GM19324 (cell line): ENCODE data around the gene PCDHGA3.
"Not testable (repeated sequence)": the region's sequence is repeated elsewhere in the genome, so short reads cannot be mapped to it uniquely, and the experiment has no call there.

Source experiments
- ATAC-seq: cut with Tn5 transposase; IDR thresholded peaks from one replicate; pipeline ENCODE4 v1.9.1; 2021; ENCODE audit warnings: mild to moderate bottlenecking, moderate library complexity; ENCODE audit not compliant: unreplicated experiment, low FRiP score

Gene PCDHGA3

DNA sequence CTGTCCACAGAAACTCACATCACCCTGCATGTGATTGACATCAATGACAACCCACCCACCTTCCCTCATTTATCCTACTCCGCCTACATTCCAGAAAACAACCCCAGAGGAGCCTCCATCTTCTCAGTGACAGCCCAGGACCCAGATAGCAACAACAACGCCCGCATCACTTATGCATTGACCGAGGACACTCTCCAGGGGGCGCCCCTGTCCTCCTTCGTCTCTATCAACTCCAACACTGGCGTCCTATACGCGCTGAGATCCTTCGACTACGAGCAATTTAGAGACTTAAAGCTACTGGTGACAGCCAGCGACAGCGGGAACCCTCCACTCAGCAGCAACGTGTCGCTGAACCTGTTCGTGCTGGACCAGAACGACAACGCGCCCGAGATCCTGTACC, 1.7 kb downstream of the PCDHGA3 start:
- no peak for ATAC-seq

DNA sequence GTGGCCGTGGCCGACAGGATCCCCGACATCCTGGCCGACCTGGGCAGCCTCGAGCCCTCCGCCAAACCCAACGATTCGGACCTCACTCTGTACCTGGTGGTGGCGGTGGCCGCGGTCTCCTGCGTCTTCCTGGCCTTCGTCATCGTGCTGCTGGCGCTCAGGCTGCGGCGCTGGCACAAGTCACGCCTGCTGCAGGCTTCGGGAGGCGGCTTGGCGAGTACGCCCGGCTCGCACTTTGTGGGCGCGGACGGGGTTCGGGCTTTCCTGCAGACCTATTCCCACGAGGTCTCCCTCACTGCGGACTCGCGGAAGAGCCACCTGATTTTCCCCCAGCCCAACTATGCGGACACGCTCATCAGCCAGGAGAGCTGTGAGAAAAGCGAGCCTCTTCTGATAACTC, 2.4 kb downstream of the PCDHGA3 start:
- not testable (repeated sequence) for ATAC-seq

DNA sequence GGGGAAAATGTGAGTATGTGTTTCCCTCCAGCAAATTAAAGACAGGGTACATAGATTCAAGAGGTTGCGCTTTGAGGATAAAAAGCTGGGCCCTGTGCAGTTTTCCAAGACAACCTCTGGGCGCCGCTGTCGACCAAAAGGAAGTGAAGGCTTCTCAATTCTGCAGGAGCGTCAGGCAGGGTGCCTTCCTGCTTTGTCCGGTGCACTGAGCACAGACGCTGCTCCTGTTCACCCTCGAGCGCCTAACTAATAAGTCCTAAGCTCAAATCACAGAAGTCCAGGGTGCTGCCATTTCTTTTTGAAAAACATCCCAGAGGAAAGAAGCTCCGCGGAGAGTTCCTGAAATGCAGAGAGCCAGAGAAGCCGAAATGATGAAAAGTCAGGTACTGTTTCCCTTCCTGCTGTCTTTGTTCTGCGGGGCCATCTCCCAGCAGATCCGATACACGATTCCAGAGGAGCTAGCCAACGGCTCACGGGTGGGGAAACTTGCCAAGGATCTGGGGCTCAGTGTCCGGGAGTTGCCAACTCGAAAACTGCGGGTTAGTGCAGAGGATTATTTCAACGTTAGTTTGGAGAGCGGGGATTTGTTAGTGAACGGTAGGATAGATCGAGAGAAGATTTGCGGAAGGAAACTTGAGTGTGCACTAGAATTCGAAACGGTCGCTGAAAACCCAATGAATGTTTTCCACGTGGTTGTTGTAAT, 6.4 kb downstream of the PCDHGA3 start, which contains the start of gene PCDHGB1:
PCDHGB1 (plus strand) TSS at position 183 of the 703 bp plus-strand sequence; CDS start at position 345, 162 bp downstream.
- no peak for ATAC-seq

DNA sequence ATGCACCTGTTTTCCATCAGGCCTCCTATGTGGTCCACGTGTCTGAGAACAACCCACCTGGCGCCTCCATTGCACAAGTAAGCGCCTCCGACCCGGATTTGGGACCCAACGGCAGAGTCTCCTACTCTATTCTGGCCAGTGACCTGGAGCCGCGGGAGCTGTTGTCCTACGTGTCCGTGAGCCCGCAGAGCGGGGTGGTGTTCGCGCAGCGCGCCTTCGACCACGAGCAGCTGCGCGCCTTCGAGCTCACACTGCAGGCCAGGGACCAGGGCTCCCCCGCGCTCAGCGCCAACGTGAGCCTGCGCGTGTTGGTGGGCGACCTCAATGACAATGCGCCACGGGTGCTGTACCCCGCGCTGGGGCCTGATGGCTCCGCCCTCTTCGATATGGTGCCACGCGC, 8.0 kb downstream of the PCDHGA3 start:
- ATAC-seq: no peak

DNA sequence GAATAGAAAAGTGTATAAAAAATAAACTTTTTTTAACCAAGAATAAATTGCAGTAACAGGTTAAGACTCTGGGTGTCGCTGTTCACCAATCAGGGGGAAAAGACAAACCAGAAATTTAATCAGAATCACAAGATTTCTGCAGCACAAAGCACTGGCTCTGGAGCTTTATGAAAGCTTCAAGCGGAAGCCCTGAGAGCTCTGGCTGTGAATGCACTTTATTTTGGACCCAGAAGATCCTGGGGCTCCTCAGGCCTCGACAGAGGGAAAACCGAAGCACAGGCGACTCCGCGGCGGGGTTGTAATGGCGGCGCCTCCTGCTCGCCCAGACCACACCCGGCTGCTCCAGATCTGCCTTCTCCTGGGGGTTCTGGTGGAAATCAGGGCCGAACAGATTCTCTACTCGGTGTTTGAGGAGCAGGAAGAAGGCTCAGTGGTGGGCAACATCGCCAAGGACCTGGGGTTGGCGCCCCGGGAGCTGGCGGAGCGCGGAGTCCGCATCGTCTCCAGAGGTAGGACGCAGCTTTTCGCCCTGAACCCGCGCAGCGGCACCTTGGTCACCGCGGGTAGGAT, 11.4 kb downstream of the PCDHGA3 start, which contains the start of gene PCDHGA4:
PCDHGA4 (plus strand) TSS at position 122 of the 570 bp plus-strand sequence; CDS start at position 209, 87 bp downstream.
- ATAC-seq: no peak

DNA sequence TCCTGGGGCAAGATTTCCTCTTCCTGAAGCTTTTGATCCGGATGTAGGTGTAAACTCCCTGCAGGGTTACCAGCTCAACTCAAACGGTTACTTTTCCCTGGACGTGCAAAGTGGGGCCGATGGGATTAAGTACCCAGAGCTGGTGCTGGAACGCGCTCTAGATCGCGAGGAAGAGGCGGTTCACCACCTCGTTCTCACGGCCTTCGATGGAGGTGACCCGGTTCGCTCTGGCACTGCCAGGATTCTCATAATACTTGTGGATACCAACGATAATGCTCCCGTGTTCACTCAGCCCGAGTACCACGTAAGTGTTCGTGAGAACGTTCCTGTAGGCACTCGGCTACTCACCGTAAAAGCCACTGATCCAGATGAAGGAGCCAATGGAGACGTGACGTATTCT, 12.0 kb downstream of the PCDHGA3 start:
- ATAC-seq: no peak

DNA sequence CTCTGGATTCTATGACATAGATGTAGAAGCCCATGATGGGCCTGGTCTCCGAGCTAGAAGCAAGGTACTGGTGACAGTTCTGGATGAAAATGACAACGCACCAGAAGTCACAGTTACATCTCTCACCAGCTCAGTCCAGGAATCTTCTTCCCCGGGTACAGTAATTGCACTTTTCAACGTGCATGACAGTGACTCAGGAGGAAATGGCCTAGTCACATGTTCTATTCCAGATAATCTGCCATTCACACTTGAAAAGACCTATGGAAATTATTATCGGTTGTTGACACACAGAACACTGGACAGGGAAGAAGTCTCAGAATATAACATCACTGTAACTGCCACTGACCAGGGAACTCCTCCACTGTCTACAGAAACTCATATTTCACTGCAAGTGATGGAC, 12.5 kb downstream of the PCDHGA3 start:
- ATAC-seq: no peak

DNA sequence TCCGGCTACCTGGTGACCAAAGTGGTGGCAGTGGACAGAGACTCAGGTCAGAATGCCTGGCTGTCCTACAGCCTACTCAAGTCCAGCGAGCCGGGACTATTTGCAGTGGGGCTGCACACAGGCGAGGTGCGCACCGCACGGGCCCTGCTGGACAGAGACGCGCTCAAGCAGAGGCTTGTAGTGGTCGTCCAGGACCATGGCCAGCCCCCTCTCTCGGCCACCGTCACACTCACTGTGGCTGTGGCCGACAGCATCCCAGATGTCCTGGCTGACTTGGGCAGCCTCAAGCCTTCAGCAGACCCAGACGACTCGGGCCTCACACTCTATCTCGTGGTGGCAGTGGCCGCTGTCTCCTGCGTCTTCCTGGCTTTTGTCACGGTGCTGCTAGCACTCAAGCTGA, 13.3 kb downstream of the PCDHGA3 start:
- no peak for ATAC-seq

DNA sequence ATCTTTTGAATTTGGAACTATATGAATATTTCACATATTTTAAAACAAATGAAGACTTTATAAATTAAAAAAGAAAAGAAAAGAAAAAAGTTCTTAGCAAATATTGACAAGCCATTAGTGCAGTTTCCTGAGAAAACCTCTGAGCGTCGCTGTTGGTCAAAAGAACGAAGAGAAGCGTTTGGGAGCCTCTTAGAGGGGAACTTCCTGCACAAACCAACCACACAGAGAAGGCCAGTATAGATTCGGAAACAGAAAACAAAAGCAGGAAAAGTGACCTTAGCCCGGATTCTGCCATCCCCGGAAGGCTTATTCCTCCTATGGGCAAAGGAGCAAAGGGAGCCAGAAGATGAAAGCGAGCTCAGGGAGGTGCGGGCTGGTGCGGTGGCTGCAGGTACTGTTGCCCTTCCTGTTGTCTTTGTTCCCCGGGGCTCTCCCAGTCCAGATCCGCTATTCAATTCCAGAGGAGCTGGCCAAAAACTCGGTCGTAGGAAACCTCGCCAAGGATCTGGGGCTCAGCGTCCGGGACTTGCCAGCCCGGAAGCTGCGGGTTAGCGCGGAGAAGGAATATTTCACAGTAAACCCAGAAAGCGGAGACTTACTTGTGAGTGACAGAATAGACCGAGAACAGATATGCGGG, 16.3 kb downstream of the PCDHGA3 start, which contains the start of gene PCDHGB2:
PCDHGB2 (plus strand) TSS at position 205 of the 637 bp plus-strand sequence; CDS start at position 347, 142 bp downstream.
- ATAC-seq: no peak

DNA sequence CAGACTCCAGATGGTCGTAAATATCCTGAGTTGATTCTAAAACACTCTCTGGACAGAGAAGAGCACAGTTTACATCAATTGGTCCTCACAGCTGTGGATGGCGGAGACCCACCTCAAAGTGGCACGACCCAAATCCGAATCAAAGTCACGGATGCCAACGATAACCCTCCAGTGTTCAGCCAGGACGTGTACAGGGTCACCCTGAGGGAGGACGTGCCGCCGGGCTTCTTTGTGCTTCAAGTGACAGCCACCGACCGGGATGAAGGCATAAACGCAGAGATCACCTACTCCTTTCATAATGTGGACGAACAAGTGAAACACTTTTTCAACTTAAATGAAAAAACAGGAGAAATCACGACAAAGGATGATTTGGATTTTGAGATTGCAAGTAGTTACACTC, 17.1 kb downstream of the PCDHGA3 start:
- no peak for ATAC-seq

DNA sequence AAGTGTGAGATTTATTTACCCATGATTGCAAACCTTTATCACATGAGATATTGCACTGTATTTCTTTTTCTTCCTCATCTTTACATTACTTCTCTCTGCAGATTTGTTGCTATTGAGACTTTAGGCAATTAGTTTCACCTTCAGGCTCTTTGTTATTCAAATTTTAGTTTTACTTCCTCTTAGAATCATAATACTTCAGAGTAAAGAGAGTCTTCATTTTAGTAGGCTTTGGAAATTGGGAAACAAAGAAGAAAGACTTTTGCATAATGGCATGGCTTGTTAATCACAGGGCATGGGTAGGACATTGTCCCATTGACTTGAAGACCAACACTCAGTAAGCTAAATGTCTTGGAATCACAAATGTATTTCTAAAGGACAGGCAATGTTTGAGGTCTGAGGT, 19.1 kb downstream of the PCDHGA3 start:
- ATAC-seq: no peak

DNA sequence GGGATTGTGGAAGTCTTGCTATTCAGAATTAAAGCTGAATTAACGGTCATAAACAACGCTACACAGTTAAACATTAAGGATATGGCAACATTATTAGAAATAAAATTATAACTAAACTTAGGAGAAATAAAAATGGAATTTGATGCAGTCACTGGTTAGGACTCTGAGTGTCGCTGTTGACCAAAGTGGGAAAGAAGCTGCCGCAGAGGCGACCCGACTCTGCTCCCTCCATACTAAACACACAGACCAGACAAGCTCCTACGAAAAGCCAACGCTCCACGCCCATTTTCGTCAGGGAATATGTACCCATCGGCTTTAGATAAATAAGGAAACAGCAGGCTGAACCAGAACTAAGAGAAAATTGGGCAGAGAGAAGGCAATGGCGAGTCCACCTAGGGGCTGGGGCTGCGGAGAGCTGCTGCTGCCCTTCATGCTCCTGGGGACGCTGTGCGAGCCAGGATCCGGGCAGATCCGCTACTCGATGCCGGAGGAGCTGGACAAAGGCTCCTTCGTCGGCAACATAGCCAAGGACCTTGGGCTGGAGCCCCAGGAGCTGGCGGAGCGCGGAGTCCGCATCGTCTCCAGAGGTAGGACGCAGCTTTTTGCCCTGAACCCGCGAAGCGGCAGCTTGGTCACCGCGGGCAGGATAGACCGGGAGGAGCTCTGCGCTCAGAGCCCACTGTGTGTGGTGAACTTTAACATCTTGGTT, 20.5 kb downstream of the PCDHGA3 start, which contains the start of gene PCDHGA5:
PCDHGA5 (plus strand) TSS at position 211 of the 709 bp plus-strand sequence; CDS start at position 380, 169 bp downstream.
- no peak for ATAC-seq

DNA sequence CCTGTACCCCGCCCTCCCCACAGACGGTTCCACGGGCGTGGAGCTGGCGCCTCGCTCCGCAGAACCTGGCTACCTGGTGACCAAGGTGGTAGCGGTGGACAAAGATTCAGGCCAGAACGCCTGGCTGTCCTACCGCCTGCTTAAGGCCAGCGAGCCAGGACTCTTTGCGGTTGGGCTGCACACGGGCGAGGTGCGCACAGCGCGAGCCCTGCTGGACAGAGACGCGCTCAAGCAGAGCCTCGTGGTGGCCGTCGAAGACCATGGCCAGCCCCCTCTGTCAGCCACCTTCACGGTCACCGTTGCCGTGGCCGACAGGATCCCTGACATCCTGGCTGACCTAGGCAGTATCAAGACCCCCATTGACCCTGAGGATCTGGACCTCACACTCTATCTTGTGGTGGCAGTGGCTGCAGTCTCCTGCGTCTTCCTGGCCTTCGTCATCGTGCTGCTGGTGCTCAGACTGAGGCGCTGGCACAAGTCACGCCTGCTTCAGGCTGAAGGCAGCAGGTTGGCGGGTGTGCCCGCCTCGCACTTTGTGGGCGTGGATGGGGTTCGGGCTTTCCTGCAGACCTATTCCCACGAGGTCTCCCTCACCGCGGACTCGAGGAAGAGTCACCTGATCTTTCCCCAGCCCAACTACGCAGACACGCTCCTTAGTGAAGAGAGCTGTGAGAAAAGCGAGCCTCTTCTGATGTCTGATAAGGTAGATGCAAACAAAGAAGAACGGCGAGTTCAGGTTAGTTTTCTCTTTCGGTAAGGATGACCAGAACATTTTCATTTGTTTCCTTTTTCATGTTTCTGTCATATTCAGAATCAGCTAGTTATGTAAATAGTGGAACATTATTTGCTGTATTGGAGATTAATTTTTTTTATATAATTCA, 22.6 kb downstream of the PCDHGA3 start:
- no peak for ATAC-seq

DNA sequence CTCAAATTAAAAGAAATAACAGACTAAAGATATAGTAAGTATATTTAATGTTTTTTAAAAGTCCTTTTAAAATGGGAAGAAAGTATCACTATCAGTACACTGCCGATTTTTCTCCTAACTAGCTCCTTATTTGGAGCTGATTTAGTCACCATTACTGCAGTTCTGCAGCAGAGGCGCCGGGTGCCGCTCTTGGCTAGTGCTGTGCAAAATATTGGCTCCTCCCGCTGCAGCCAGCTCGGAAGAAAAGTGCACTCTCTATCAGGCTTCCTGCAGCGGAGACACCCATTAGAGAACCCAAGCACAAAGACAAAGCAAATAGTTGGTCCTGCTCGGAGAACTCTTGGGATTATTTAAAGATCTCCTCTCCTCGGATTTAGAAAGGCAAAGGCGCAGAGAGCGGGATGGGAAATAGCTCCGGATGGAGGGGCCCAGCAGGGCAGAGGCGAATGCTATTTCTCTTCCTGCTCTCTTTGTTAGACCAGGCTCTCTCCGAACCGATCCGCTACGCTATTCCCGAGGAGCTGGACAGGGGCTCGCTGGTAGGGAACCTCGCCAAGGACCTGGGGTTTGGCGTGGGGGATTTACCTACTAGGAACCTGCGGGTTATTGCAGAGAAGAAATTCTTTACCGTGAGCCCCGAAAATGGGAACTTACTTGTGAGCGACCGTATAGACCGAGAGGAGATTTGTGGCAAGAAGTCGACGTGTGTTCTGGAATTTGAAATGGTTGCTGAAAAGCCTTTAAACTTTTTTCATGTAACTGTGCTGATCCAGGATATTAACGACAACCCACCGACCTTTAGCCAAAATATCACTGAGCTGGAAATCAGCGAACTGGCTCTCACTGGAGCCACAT, 26.6 kb downstream of the PCDHGA3 start, which contains the start of gene PCDHGB3:
PCDHGB3 (plus strand) TSS at position 249 of the 855 bp plus-strand sequence; CDS start at position 402, 153 bp downstream.
- ATAC-seq: no peak

DNA sequence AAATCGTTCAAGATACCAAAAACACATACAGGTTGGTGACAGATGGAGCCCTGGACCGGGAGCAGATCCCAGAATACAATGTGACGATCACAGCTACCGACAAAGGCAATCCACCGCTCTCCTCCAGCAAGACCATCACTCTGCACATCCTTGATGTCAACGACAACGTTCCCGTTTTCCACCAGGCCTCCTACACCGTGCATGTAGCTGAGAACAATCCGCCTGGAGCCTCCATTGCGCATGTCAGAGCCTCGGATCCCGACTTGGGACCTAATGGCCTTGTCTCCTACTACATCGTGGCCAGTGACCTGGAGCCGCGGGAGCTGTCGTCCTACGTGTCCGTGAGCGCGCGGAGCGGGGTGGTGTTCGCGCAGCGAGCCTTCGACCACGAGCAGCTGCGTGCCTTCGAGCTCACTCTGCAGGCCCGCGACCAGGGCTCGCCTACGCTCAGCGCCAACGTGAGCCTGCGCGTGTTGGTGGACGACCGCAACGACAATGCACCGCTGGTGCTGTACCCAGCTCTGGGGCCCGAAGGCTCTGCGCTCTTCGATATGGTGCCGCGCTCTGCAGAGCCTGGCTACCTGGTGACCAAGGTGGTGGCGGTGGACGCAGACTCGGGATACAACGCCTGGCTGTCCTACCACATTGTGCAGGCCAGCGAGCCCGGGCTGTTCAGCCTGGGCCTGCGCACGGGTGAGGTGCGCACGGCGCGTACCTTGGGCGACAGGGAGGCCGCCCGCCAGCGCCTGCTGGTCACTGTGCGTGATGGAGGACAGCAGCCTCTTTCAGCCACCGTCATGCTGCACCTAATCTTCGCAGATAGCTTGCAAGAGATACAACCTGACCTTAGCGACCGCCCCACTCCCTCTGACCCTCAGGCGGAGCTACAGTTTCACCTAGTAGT, 28.2 kb downstream of the PCDHGA3 start:
- no peak for ATAC-seq

DNA sequence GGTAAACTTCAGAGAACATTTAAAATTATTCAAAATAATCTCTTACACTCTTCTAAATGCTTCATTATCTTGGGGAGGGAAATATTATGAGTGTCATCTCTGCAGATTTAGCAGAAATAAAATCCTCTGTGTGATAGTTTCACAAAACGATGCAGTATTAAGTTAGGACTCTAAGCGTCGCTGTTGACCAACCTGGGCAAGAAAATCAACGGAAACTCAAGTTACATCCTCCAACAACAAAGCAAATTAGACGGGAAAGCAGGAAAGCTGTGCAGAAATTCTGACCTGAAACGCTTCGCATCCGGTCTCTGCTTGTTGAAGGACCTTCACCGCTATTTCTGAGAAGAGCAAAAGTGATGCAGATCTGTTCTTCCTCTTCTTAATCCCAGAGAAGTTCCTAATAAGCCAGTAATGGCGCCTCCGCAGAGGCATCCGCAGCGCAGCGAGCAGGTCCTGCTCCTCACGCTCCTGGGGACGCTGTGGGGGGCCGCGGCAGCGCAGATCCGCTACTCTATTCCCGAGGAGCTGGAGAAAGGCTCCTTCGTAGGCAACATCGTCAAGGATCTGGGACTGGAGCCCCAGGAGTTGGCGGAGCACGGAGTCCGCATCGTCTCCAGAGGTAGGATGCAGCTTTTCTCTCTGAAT, 30.2 kb downstream of the PCDHGA3 start, which contains the start of gene PCDHGA6:
PCDHGA6 (plus strand) TSS at position 219 of the 645 bp plus-strand sequence; CDS start at position 412, 193 bp downstream.
- ATAC-seq: no peak

DNA sequence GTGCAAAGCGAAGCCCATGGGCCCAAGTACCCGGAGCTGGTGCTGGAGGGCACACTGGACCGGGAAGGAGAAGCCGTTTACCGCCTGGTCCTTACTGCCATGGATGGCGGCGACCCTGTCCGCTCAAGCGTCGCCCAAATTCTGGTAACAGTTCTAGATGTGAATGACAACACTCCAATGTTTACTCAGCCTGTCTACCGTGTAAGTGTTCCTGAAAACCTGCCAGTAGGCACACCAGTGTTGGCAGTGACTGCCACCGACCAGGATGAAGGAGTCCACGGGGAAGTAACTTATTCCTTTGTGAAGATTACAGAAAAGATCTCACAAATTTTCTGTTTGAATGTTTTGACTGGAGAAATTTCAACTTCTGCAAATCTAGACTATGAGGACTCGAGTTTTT, 31.0 kb downstream of the PCDHGA3 start:
- no peak for ATAC-seq
